ENCODE results near the gene SGCA.
A peak's percentile ranks its signal among the peaks of the same experiment; 100 is the strongest.

The SGCA gene

GRCh38 chr17:50165867-50166517, at the start of gene SGCA:
Gene SGCA, plus strand, starts transcription at chr17:50166005. Its CDS starts 36 bp downstream, at chr17:50166041.
- Mint-ChIP-seq H3K4me1 (peaks cover 32% of the 10 kb centered on the region), H3K36me3 (peaks cover 6% of the 10 kb centered on the region), H3K27ac (peak within 1 kb of the TSS; percentile 46), H3K4me3 (no peak within 1 kb of the TSS), H3K9me3 (no peaks in the 10 kb centered on the region)
- DNase-seq (ENCODE audit: low spot score in 2 of 2) (no peak), ATAC-seq (no peak)

GRCh38 chr17:50117202-50118051, 48.4 kb upstream of the SGCA start:
- peak overlapping the region; percentile 67 for H3K4me3 Mint-ChIP-seq
- H3K4me1 Mint-ChIP-seq = peaks cover 14% of the 10 kb centered on the region
- H3K27ac Mint-ChIP-seq = no peak overlapping the region
- peak; percentile 82 for ATAC-seq
- no peaks in the 10 kb centered on the region for H3K36me3 Mint-ChIP-seq
- peak; percentile 31 to 71 for DNase-seq (ENCODE audit: low spot score in 2 of 2)
- no peaks in the 10 kb centered on the region for H3K9me3 Mint-ChIP-seq

- H3K4me3 Mint-ChIP-seq = no peak overlapping the region
- H3K36me3 Mint-ChIP-seq = no peaks in the 10 kb centered on the region
- no peak overlapping the region for H3K27ac Mint-ChIP-seq
- no peak for ATAC-seq
- H3K9me3 Mint-ChIP-seq = no peaks in the 10 kb centered on the region
- H3K4me1 Mint-ChIP-seq = peaks cover 14% of the 10 kb centered on the region
- no peak for DNase-seq (ENCODE audit: low spot score in 2 of 2)
These were observed 47.6 kb upstream of the SGCA start for GRCh38 chr17:50118076-50118827.

GRCh38 chr17:50118828-50119218, 47.0 kb upstream of the SGCA start:
- Mint-ChIP-seq H3K9me3 (no peaks in the 10 kb centered on the region), H3K36me3 (no peaks in the 10 kb centered on the region), H3K4me3 (no peak overlapping the region), H3K27ac (no peak overlapping the region), H3K4me1 (peaks cover 14% of the 10 kb centered on the region)
- ATAC-seq (no peak), DNase-seq (ENCODE audit: low spot score in 2 of 2) (no peak)

- H3K27ac Mint-ChIP-seq = no peak overlapping the region
- DNase-seq (ENCODE audit: low spot score in 2 of 2) = no peak
- ATAC-seq = no peak
- H3K4me3 Mint-ChIP-seq = no peak overlapping the region
- no peaks in the 10 kb centered on the region for H3K36me3 Mint-ChIP-seq
- peaks cover 9% of the 10 kb centered on the region for H3K4me1 Mint-ChIP-seq
- H3K9me3 Mint-ChIP-seq = no peaks in the 10 kb centered on the region
These were observed 45.1 kb upstream of the SGCA start for GRCh38 chr17:50120475-50121253.

- DNase-seq (ENCODE audit: low spot score in 2 of 2) (no peak), ATAC-seq (no peak)
- H3K4me3 Mint-ChIP-seq = no peak overlapping the region
- no peaks in the 10 kb centered on the region for H3K36me3 Mint-ChIP-seq
- H3K9me3 Mint-ChIP-seq = no peaks in the 10 kb centered on the region
- H3K4me1 Mint-ChIP-seq = peaks cover 4% of the 10 kb centered on the region
- H3K27ac Mint-ChIP-seq = no peak overlapping the region
These were observed 42.9 kb upstream of the SGCA start for GRCh38 chr17:50122945-50123344.

GRCh38 chr17:50123649-50124349, 42.0 kb upstream of the SGCA start:
- Mint-ChIP-seq H3K9me3 (no peaks in the 10 kb centered on the region), H3K4me3 (no peak overlapping the region), H3K27ac (no peak overlapping the region), H3K36me3 (peaks cover 6% of the 10 kb centered on the region), H3K4me1 (peaks cover 13% of the 10 kb centered on the region)
- DNase-seq (ENCODE audit: low spot score in 2 of 2) (no peak), ATAC-seq (no peak)

GRCh38 chr17:50125420-50125997, 40.3 kb upstream of the SGCA start:
- Mint-ChIP-seq H3K36me3 (peaks cover 14% of the 10 kb centered on the region), H3K4me1 (peaks cover 17% of the 10 kb centered on the region), H3K4me3 (no peak overlapping the region), H3K27ac (no peak overlapping the region), H3K9me3 (no peaks in the 10 kb centered on the region)
- DNase-seq (ENCODE audit: low spot score in 2 of 2) (no peak), ATAC-seq (no peak)

- peaks cover 25% of the 10 kb centered on the region for H3K36me3 Mint-ChIP-seq
- no peak for DNase-seq (ENCODE audit: low spot score in 2 of 2)
- no peak overlapping the region for H3K4me3 Mint-ChIP-seq
- ATAC-seq = no peak
- no peaks in the 10 kb centered on the region for H3K9me3 Mint-ChIP-seq
- peaks cover 38% of the 10 kb centered on the region for H3K4me1 Mint-ChIP-seq
- H3K27ac Mint-ChIP-seq = no peak overlapping the region
These were observed 38.0 kb upstream of the SGCA start for GRCh38 chr17:50127697-50128361.

- Mint-ChIP-seq H3K4me3 (peak overlapping the region; percentile 67), H3K27ac (peak overlapping the region; percentile 50), H3K9me3 (no peaks in the 10 kb centered on the region), H3K4me1 (peaks cover 38% of the 10 kb centered on the region), H3K36me3 (peaks cover 31% of the 10 kb centered on the region)
- ATAC-seq = no peak
- no peak for DNase-seq (ENCODE audit: low spot score in 2 of 2)
These were observed 37.1 kb upstream of the SGCA start for GRCh38 chr17:50128441-50129352.

- H3K4me3 Mint-ChIP-seq = peak overlapping the region; percentile 67
- no peak overlapping the region for H3K27ac Mint-ChIP-seq
- ATAC-seq (peak; percentile 1), DNase-seq (ENCODE audit: low spot score in 2 of 2) (no peak)
- peaks cover 38% of the 10 kb centered on the region for H3K36me3 Mint-ChIP-seq
- H3K4me1 Mint-ChIP-seq = peaks cover 43% of the 10 kb centered on the region
- H3K9me3 Mint-ChIP-seq = no peaks in the 10 kb centered on the region
These were observed 36.5 kb upstream of the SGCA start for GRCh38 chr17:50129353-50129727.

GRCh38 chr17:50129728-50130558, 35.9 kb upstream of the SGCA start, which contains the start of gene SAMD14:
Gene SAMD14, minus strand, starts transcription at chr17:50130160. Its CDS starts 5,201 bp downstream, at chr17:50124959.
- DNase-seq (ENCODE audit: low spot score in 2 of 2) (peak in 1 of 2 donors; percentile 69), ATAC-seq (peak; percentile 69)
- H3K36me3 Mint-ChIP-seq = peaks cover 42% of the 10 kb centered on the region
- no peaks in the 10 kb centered on the region for H3K9me3 Mint-ChIP-seq
- H3K4me3 Mint-ChIP-seq = peak within 1 kb of the TSS; percentile 67
- peaks cover 43% of the 10 kb centered on the region for H3K4me1 Mint-ChIP-seq
- peak within 1 kb of the TSS; percentile 88 for H3K27ac Mint-ChIP-seq
